ENCODE data around the gene TAX1BP1. TPM values are rescaled to one million over a fixed set of nuclear protein-coding genes. Genes with fewer than 3 reads are reported as not detected.
A peak's percentile ranks its signal among the peaks of the same experiment; 100 is the strongest.

The TAX1BP1 gene
- total RNA-seq, 1 experiment from 2014 or later = 95.9 TPM

DNA sequence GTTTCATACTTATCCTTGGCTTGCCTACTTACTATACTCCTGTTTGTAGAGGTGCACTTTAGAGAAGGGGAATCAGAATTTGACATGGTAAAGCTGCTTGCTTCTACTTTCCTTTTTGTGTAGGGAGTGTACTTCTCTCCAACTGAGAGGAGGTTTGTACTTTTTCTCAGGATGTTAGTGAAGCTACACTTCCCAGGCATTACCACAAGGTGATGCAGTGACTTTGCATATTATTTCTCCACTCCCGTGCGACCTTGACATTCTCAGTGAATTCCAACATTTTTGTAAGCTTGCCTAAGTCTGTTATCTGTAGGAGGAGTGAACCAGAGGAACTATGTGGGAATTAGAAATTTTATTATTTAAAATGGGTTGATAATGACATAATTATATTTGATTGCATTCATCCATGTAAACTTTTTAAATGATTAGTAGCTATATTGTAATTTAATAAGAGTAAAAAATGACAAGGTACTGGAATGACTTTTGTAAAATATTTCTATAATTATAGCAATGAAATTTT lies 5.2 kb downstream of the TAX1BP1 start:
- TF ChIP-seq, protein P1, sequence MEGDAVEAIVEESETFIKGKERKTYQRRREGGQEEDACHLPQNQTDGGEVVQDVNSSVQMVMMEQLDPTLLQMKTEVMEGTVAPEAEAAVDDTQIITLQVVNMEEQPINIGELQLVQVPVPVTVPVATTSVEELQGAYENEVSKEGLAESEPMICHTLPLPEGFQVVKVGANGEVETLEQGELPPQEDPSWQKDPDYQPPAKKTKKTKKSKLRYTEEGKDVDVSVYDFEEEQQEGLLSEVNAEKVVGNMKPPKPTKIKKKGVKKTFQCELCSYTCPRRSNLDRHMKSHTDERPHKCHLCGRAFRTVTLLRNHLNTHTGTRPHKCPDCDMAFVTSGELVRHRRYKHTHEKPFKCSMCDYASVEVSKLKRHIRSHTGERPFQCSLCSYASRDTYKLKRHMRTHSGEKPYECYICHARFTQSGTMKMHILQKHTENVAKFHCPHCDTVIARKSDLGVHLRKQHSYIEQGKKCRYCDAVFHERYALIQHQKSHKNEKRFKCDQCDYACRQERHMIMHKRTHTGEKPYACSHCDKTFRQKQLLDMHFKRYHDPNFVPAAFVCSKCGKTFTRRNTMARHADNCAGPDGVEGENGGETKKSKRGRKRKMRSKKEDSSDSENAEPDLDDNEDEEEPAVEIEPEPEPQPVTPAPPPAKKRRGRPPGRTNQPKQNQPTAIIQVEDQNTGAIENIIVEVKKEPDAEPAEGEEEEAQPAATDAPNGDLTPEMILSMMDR (IDR thresholded peaks at IDR 0.05; ENCODE audit: unreplicated experiment) = peak; percentile 63
- ChIA-PET CTCF (interaction anchor here (0.5 to 2.8 kb wide), 21 partner anchors 11 to 551 kb away, joined by 3 to 43 read pairs (median 4); no protein-coding TSS in a partner anchor), POLR2A (interaction anchor here (0.7 to 4.0 kb wide), 17 partner anchors 13 to 588 kb away, joined by 3 to 25 read pairs (median 3); partner anchors contain the start of gene HIBADH)
- BruUV-seq (replicated peaks) = no TSS peak
- Mint-ChIP-seq H3K4me1 (ENCODE audit: insufficient read depth, unreplicated experiment) (peaks cover 32% of the 10 kb centered on the region), H3K27me3 (ENCODE audit: insufficient read depth, unreplicated experiment) (no peaks in the 10 kb centered on the region), H3K4me3 (ENCODE audit: unreplicated experiment) (no peak overlapping the region), H3K9me3 (ENCODE audit: unreplicated experiment) (no peaks in the 10 kb centered on the region), H3K36me3 (ENCODE audit: insufficient read depth, unreplicated experiment) (peaks cover 23% of the 10 kb centered on the region), H3K27ac (ENCODE audit: low read depth, unreplicated experiment) (peak overlapping the region; percentile 77)
- peak; percentile 62 for DNase-seq (ENCODE audit: unreplicated experiment)
- intact Hi-C loops (cut with micrococcal nuclease) = loop anchor here (1.0 to 10.0 kb wide), 2 partner anchors 275 to 350 kb away; no protein-coding TSS in a partner anchor

DNA sequence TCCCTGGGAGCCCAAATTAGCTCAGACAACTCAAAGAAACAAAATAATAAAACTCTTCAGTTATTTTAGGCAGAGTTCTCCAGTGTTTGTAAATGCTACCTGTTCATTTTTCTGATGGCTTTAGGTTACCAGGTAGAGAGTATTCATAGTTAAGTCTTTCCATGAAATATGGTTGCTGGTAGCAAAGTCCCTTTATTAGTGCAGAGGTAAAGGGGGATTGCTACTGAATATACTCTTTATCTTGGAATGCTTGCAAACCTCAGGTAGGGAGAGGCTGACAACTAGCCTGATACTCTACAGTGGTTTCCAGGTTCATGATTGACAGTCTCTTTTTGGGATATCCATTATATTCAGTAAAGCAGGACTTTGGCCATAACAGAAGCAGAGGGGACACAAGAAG lies 6.5 kb downstream of the TAX1BP1 start:
- BruUV-seq (replicated peaks) = no TSS peak
- TF ChIP-seq, protein P1 (IDR thresholded peaks at IDR 0.05; ENCODE audit: unreplicated experiment) = no peak
- intact Hi-C loops (cut with micrococcal nuclease) = loop anchor here (10.0 kb wide), 1 partner anchor 348 kb away; no protein-coding TSS in a partner anchor
- Mint-ChIP-seq H3K36me3 (ENCODE audit: insufficient read depth, unreplicated experiment) (peaks cover 28% of the 10 kb centered on the region), H3K4me3 (ENCODE audit: unreplicated experiment) (no peak overlapping the region), H3K4me1 (ENCODE audit: insufficient read depth, unreplicated experiment) (peaks cover 29% of the 10 kb centered on the region), H3K27ac (ENCODE audit: low read depth, unreplicated experiment) (no peak overlapping the region), H3K27me3 (ENCODE audit: insufficient read depth, unreplicated experiment) (no peaks in the 10 kb centered on the region), H3K9me3 (ENCODE audit: unreplicated experiment) (no peaks in the 10 kb centered on the region)
- ChIA-PET CTCF (interaction anchor here (1.0 to 2.8 kb wide), 4 partner anchors 29 to 350 kb away, joined by 3 to 43 read pairs (median 6); no protein-coding TSS in a partner anchor), POLR2A (interaction anchor here (1.1 to 4.0 kb wide), 6 partner anchors 16 to 104 kb away, joined by 3 to 25 read pairs (median 8); partner anchors contain the start of gene HIBADH)
- no peak for DNase-seq (ENCODE audit: unreplicated experiment)

DNA sequence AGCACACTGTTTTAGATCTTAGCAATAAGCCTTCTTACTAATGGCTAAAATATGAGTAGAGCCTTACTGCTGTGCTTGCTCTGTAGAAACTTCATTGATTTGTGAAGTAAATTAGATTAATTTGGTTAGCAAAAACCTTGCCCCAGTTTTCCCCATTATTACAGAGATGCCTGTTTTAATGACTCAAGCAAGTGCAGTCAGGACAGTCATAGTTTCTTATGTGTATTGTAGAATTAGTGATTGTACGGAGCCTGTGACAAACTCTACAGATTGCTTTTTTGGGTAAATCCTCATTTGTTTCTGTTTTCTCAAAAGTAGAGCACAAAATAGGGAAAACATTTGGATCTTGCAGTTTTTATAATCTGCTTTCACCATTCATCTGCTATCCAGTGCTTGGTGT lies 7.0 kb downstream of the TAX1BP1 start:
- no TSS peak for BruUV-seq (replicated peaks)
- Mint-ChIP-seq H3K4me3 (ENCODE audit: unreplicated experiment) (no peak overlapping the region), H3K27ac (ENCODE audit: low read depth, unreplicated experiment) (no peak overlapping the region), H3K27me3 (ENCODE audit: insufficient read depth, unreplicated experiment) (no peaks in the 10 kb centered on the region), H3K4me1 (ENCODE audit: insufficient read depth, unreplicated experiment) (peaks cover 27% of the 10 kb centered on the region), H3K36me3 (ENCODE audit: insufficient read depth, unreplicated experiment) (peaks cover 33% of the 10 kb centered on the region), H3K9me3 (ENCODE audit: unreplicated experiment) (no peaks in the 10 kb centered on the region)
- DNase-seq (ENCODE audit: unreplicated experiment) = no peak
- intact Hi-C loops (cut with micrococcal nuclease) = loop anchor here (10.0 kb wide), 1 partner anchor 348 kb away; no protein-coding TSS in a partner anchor
- ChIA-PET CTCF (interaction anchor here (1.2 kb wide), 1 partner anchor 83 kb away, joined by 5 read pairs; no protein-coding TSS in a partner anchor), POLR2A (no interaction called here)
- TF ChIP-seq, protein P1 (IDR thresholded peaks at IDR 0.05; ENCODE audit: unreplicated experiment) = no peak

DNA sequence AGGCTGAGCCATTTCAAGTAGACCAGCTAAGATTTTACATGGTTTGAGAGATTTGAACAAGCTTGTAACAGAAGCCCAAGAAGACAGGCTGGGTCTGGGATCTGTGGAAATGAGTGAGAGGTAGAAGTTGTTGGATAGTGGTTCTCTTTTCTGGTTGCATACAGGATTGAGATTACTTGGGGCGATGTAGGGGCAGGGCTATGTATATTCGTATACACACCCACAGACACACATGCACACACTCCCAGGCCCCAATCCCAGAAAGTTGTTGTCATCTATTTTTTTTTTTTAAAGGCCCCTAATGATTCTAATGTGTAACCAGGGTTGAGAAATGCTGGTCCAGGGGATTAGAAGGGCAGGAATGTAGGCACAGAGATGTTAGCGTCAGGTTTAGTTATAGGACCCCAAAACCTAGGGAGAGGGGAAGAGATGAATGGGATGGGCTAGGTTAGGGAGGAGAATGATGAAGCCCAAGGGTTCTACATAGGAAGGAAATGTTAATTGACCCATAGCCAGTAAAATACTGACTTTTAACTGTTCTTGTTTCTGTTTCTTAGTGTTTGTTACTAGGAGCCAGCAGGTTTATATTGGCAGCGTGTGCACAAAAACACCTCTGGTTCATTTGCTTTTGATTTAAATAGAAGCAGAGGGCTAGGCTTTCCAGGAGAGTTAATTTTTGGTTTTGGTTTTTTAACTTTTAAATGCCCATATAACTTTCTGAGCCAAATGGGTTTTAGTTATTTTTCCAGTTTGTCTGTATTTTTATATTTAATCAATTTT lies 7.8 kb downstream of the TAX1BP1 start:
- POLR2A ChIA-PET = interaction anchor here (1.4 kb wide), 1 partner anchor 9 kb away, joined by 4 read pairs; no protein-coding TSS in a partner anchor
- TF ChIP-seq, protein P1 (IDR thresholded peaks at IDR 0.05; ENCODE audit: unreplicated experiment) = no peak
- intact Hi-C loops (cut with micrococcal nuclease) = loop anchor here (10.0 kb wide), 1 partner anchor 347 kb away; no protein-coding TSS in a partner anchor

More for the DNA sequence above, 7.8 kb downstream of the TAX1BP1 start:
- Mint-ChIP-seq H3K9me3 (ENCODE audit: unreplicated experiment) (no peaks in the 10 kb centered on the region), H3K27ac (ENCODE audit: low read depth, unreplicated experiment) (peak overlapping the region; percentile 75), H3K36me3 (ENCODE audit: insufficient read depth, unreplicated experiment) (peaks cover 40% of the 10 kb centered on the region), H3K27me3 (ENCODE audit: insufficient read depth, unreplicated experiment) (no peaks in the 10 kb centered on the region), H3K4me1 (ENCODE audit: insufficient read depth, unreplicated experiment) (peaks cover 19% of the 10 kb centered on the region), H3K4me3 (ENCODE audit: unreplicated experiment) (no peak overlapping the region)
- CTCF ChIA-PET = no interaction called here
- BruUV-seq (replicated peaks) = no TSS peak
- DNase-seq (ENCODE audit: unreplicated experiment) = no peak

All from MCF 10A (cell line).